HepG2 (cell line): ENCODE results near the gene BCAN. TPM values are rescaled to one million over a fixed set of nuclear protein-coding genes. Genes with fewer than 3 reads are reported as not detected.

Experiments used
- ADNP ChIP-seq: sonication (generic); formaldehyde crosslinking; IDR thresholded peaks from 2 replicates; pipeline ENCODE4 v1.4.0; 2020; ENCODE audit warnings: missing genetic modification reagents
- CCDC6 ChIP-seq: sonication (generic); formaldehyde crosslinking; IDR thresholded peaks from 2 replicates; pipeline ENCODE4 v1.8.1; 2022; ENCODE audit warnings: mild to moderate bottlenecking, missing genetic modification reagents, moderate library complexity
- ELF4 ChIP-seq: sonication (generic); formaldehyde crosslinking; IDR thresholded peaks from 2 replicates; pipeline ENCODE4 v1.5.0; 2020; ENCODE audit warnings: missing genetic modification reagents, mild to moderate bottlenecking, moderate library complexity, borderline replicate concordance
- KLF16 ChIP-seq, 2 experiments: sonication (generic) in 1 of 2; formaldehyde crosslinking in 1 of 2; IDR thresholded peaks; 2 replicates each; pipeline versions ENCODE4 v1.6.1 to v1.8.0; 2016 to 2023; ENCODE audit warnings: missing genetic modification reagents in 2 of 2, missing compliant biosample characterization in 1 of 2
- MAF1 ChIP-seq: sonication (generic); formaldehyde crosslinking; IDR thresholded peaks from 2 replicates; pipeline ENCODE4 v1.5.0; 2020; ENCODE audit warnings: missing genetic modification reagents, borderline replicate concordance
- MAFG ChIP-seq: sonication (generic); formaldehyde crosslinking; IDR thresholded peaks from 2 replicates; pipeline ENCODE4 v1.5.1; 2020; ENCODE audit warnings: mild to moderate bottlenecking, missing genetic modification reagents
- MED1 ChIP-seq: sonication (generic); formaldehyde crosslinking; IDR thresholded peaks from 2 replicates; pipeline ENCODE4 v1.4.0; 2020; ENCODE audit warnings: missing genetic modification reagents
- NFIC ChIP-seq: IDR thresholded peaks from 2 replicates; pipeline ENCODE4 v1.6.1; 2012; ENCODE audit warnings: mild to moderate bottlenecking, low read length, inconsistent platforms
- NR2F6 ChIP-seq, 2 experiments: IDR thresholded peaks; 2 replicates each; pipeline ENCODE4 v1.6.1; 2016; ENCODE audit warnings: antibody characterized with exemption in 1 of 2, mild to moderate bottlenecking in 1 of 2
- POLR2G ChIP-seq: fragments of 200-400 bp; formaldehyde crosslinking; IDR thresholded peaks from 2 replicates; pipeline ENCODE4 v1.6.1; 2018; ENCODE audit warnings: mild to moderate bottlenecking, low read depth, low read length, moderate library complexity
- RBAK ChIP-seq: sonication (generic); formaldehyde crosslinking; IDR thresholded peaks from 2 replicates; pipeline ENCODE4 v1.5.1; 2020; ENCODE audit warnings: mild to moderate bottlenecking, missing genetic modification reagents
- RXRA ChIP-seq: sonication (generic); formaldehyde crosslinking; IDR thresholded peaks from 2 replicates; pipeline ENCODE4 v1.5.1; 2020; ENCODE audit warnings: missing genetic modification reagents
- TSC22D2 ChIP-seq: sonication (generic); formaldehyde crosslinking; IDR thresholded peaks from 2 replicates; pipeline ENCODE4 v1.5.1; 2020; ENCODE audit warnings: missing genetic modification reagents, mild to moderate bottlenecking, borderline replicate concordance
- ZFP82 ChIP-seq: sonication (generic); formaldehyde crosslinking; IDR thresholded peaks from 2 replicates; pipeline ENCODE4 v1.5.1; 2020; ENCODE audit warnings: mild to moderate bottlenecking, missing genetic modification reagents, borderline replicate concordance
- ZNF143 ChIP-seq: sonication (generic); formaldehyde crosslinking; IDR thresholded peaks from 2 replicates; pipeline ENCODE4 v1.4.0; 2020; ENCODE audit warnings: missing genetic modification reagents
- ZNF891 ChIP-seq: sonication (generic); formaldehyde crosslinking; IDR thresholded peaks from 2 replicates; pipeline ENCODE4 v1.5.0; 2020; ENCODE audit warnings: mild to moderate bottlenecking, missing genetic modification reagents
- ZZZ3 ChIP-seq: sonication (generic); formaldehyde crosslinking; IDR thresholded peaks from 2 replicates; pipeline ENCODE4 v1.4.0; 2020; ENCODE audit warnings: missing genetic modification reagents, mild to moderate bottlenecking, borderline replicate concordance
- polyA plus RNA-seq, 8 experiments: library from polyadenylated mRNA; depleted of rRNA in 3 of 8; stranded (reverse) in 7 of 8; unstranded in 1 of 8; fragments of >200 nt; fragmentation: Illumina TruSeq in 4 of 8; extraction: Trizol in 4 of 8; gene quantifications; 2 replicates each; pipeline versions ENCODE4 v1.2.1 to v1.2.3, GENCODE V29; 2011 to 2016; ENCODE audit warnings: low read depth in 4 of 8, missing spikeins in 1 of 8, mixed read lengths in 1 of 8; ENCODE audit not compliant: insufficient read depth in 1 of 8
- total RNA-seq, 5 experiments: library from RNA; depleted of rRNA; stranded (reverse); fragments of >200 nt; fragmentation: Illumina TruSeq; extraction: Trizol; gene quantifications; 2 replicates each; pipeline ENCODE4 v1.2.3, GENCODE V29; 2016; ENCODE audit warnings: low read depth in 1 of 5
- TF ChIP-seq, protein P1 (sequence below): sonication (generic); formaldehyde crosslinking; IDR thresholded peaks from 2 replicates; pipeline ENCODE4 v1.4.0; 2020; ENCODE audit warnings: missing genetic modification reagents, mild to moderate bottlenecking, borderline replicate concordance
- TF ChIP-seq, protein P2 (sequence below), 2 experiments: IDR thresholded peaks; 2 replicates each; pipeline ENCODE4 v1.6.1; 2011 to 2012; ENCODE audit warnings: low read length in 2 of 2, borderline replicate concordance in 1 of 2, low read depth in 1 of 2, mild to moderate bottlenecking in 1 of 2, moderate library complexity in 1 of 2
- TF ChIP-seq, protein P3 (sequence below): sonication (generic); formaldehyde crosslinking; IDR thresholded peaks from 2 replicates; pipeline ENCODE4 v1.4.0; 2020; ENCODE audit warnings: missing genetic modification reagents
- TF ChIP-seq, protein P4 (sequence below): sonication (generic); formaldehyde crosslinking; IDR thresholded peaks from 2 replicates; pipeline ENCODE4 v1.4.0; 2020; ENCODE audit warnings: mild to moderate bottlenecking, missing genetic modification reagents

The BCAN gene
- total and polyA plus RNA-seq, 2 of the 13 experiments (the other 11 are each of a cell fraction or from before 2014, with no cell fraction given): not detected

DNA sequence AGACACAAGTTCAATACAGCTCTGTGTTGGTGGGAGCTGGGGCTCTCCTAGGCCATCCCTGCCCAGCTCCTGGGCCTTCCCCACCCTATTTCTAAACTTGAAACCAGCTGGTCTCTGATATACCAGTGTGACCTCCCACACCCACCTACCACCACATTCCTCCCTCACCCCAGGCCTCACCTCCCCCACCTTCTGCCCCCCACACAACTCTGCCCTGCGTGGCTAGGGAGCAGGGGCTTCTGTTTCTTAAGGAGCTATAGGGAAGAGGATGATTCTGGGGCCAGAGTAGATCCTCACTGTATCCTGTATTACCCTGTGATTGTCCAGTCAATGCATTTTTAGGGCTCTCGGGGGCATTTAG is 18.8 kb downstream of the BCAN start (continued):
- TF ChIP-seq, protein P1, sequence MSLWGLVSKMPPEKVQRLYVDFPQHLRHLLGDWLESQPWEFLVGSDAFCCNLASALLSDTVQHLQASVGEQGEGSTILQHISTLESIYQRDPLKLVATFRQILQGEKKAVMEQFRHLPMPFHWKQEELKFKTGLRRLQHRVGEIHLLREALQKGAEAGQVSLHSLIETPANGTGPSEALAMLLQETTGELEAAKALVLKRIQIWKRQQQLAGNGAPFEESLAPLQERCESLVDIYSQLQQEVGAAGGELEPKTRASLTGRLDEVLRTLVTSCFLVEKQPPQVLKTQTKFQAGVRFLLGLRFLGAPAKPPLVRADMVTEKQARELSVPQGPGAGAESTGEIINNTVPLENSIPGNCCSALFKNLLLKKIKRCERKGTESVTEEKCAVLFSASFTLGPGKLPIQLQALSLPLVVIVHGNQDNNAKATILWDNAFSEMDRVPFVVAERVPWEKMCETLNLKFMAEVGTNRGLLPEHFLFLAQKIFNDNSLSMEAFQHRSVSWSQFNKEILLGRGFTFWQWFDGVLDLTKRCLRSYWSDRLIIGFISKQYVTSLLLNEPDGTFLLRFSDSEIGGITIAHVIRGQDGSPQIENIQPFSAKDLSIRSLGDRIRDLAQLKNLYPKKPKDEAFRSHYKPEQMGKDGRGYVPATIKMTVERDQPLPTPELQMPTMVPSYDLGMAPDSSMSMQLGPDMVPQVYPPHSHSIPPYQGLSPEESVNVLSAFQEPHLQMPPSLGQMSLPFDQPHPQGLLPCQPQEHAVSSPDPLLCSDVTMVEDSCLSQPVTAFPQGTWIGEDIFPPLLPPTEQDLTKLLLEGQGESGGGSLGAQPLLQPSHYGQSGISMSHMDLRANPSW (CRISPR knock-in tag): peak; percentile 9; the same call in 1 of the 2 replicates
- TF ChIP-seq RBAK (CRISPR knock-in tag): no peak
- TF ChIP-seq ZNF143 (CRISPR knock-in tag): no peak
- TF ChIP-seq ZZZ3 (CRISPR knock-in tag): no peak
- no peak for TF ChIP-seq MED1 (CRISPR knock-in tag)
- no peak for TF ChIP-seq KLF16 (CRISPR knock-in tag; IDR thresholded peaks at IDR 0.05)
- TF ChIP-seq, protein P2, sequence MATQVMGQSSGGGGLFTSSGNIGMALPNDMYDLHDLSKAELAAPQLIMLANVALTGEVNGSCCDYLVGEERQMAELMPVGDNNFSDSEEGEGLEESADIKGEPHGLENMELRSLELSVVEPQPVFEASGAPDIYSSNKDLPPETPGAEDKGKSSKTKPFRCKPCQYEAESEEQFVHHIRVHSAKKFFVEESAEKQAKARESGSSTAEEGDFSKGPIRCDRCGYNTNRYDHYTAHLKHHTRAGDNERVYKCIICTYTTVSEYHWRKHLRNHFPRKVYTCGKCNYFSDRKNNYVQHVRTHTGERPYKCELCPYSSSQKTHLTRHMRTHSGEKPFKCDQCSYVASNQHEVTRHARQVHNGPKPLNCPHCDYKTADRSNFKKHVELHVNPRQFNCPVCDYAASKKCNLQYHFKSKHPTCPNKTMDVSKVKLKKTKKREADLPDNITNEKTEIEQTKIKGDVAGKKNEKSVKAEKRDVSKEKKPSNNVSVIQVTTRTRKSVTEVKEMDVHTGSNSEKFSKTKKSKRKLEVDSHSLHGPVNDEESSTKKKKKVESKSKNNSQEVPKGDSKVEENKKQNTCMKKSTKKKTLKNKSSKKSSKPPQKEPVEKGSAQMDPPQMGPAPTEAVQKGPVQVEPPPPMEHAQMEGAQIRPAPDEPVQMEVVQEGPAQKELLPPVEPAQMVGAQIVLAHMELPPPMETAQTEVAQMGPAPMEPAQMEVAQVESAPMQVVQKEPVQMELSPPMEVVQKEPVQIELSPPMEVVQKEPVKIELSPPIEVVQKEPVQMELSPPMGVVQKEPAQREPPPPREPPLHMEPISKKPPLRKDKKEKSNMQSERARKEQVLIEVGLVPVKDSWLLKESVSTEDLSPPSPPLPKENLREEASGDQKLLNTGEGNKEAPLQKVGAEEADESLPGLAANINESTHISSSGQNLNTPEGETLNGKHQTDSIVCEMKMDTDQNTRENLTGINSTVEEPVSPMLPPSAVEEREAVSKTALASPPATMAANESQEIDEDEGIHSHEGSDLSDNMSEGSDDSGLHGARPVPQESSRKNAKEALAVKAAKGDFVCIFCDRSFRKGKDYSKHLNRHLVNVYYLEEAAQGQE (IDR thresholded peaks at IDR 0.05; ENCODE audit: borderline replicate concordance in 1 of 2, low read depth in 1 of 2, low read length in 2 of 2): no peak
- TF ChIP-seq RXRA: no peak
- TF ChIP-seq POLR2G: peak; percentile 11; the same call in 1 of the 2 replicates
- TF ChIP-seq MAF1 (CRISPR knock-in tag): 0 out of 2 replicates have a peak, but pooled peaks have one; percentile 3
- TF ChIP-seq, protein P3, sequence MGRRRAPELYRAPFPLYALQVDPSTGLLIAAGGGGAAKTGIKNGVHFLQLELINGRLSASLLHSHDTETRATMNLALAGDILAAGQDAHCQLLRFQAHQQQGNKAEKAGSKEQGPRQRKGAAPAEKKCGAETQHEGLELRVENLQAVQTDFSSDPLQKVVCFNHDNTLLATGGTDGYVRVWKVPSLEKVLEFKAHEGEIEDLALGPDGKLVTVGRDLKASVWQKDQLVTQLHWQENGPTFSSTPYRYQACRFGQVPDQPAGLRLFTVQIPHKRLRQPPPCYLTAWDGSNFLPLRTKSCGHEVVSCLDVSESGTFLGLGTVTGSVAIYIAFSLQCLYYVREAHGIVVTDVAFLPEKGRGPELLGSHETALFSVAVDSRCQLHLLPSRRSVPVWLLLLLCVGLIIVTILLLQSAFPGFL (CRISPR knock-in tag): no peak
- peak; percentile 5; the same call in 1 of the 2 replicates for TF ChIP-seq CCDC6 (CRISPR knock-in tag)
- TF ChIP-seq NR2F6 (IDR thresholded peaks at IDR 0.05): no peak
- no peak for TF ChIP-seq NR2F6 (CRISPR knock-in tag; IDR thresholded peaks at IDR 0.05)
- TF ChIP-seq ELF4 (CRISPR knock-in tag): 0 out of 2 replicates have a peak, but pooled peaks have one; percentile 44
- no peak for TF ChIP-seq ADNP (CRISPR knock-in tag)
- TF ChIP-seq ZNF891 (CRISPR knock-in tag): no peak
- TF ChIP-seq ZFP82 (CRISPR knock-in tag): no peak
- no peak for TF ChIP-seq NFIC
- TF ChIP-seq MAFG (CRISPR knock-in tag): no peak
- TF ChIP-seq TSC22D2 (CRISPR knock-in tag): no peak
- TF ChIP-seq, protein P4, sequence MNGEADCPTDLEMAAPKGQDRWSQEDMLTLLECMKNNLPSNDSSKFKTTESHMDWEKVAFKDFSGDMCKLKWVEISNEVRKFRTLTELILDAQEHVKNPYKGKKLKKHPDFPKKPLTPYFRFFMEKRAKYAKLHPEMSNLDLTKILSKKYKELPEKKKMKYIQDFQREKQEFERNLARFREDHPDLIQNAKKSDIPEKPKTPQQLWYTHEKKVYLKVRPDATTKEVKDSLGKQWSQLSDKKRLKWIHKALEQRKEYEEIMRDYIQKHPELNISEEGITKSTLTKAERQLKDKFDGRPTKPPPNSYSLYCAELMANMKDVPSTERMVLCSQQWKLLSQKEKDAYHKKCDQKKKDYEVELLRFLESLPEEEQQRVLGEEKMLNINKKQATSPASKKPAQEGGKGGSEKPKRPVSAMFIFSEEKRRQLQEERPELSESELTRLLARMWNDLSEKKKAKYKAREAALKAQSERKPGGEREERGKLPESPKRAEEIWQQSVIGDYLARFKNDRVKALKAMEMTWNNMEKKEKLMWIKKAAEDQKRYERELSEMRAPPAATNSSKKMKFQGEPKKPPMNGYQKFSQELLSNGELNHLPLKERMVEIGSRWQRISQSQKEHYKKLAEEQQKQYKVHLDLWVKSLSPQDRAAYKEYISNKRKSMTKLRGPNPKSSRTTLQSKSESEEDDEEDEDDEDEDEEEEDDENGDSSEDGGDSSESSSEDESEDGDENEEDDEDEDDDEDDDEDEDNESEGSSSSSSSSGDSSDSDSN (CRISPR knock-in tag): no peak
